SK-N-MC (cell line): ENCODE measurements around the gene SLCO2B1.

Experiments used
- EZH2 ChIP-seq: fragments of 200-600 bp; sonication (generic); IDR thresholded peaks from one replicate; pipeline ENCODE4 v1.6.1; 2017; ENCODE audit warnings: antibody characterized with exemption
- POLR2AphosphoS5 ChIP-seq: IDR thresholded peaks from 2 replicates; pipeline ENCODE4 v1.6.1; 2012; ENCODE audit warnings: mild to moderate bottlenecking, low read depth, low read length, borderline replicate concordance

- TF ChIP-seq EZH2 (no peak), POLR2AphosphoS5 (no peak)
Observed at GRCh38 chr11:75186999-75187398, 36.1 kb downstream of the SLCO2B1 start.
